ENCODE data around the gene STEEP1. TPM values are rescaled to one million over a fixed set of nuclear protein-coding genes. Genes with fewer than 3 reads are reported as not detected.

STEEP1 gene
- total RNA-seq (2021; ENCODE audit: unreplicated experiment) (28.2 TPM), Bru-seq, nascent RNA (percentile 65 among the genes with signal in this experiment), BruChase-seq, experiment 1, labeled RNA remaining after a 6-hour chase (percentile 80 among the genes with signal in this experiment), BruChase-seq, experiment 2, labeled RNA remaining after a 2-hour chase (percentile 65 among the genes with signal in this experiment)
- polyA plus RNA-seq (2012) = 20.4 and 27.1 TPM in 2 replicates
- long read RNA-seq, partial matches to known transcripts = 2 of 8 reads
- long read RNA-seq, other reads (novel, unspliced or antisense) = 2 of 8 reads

GRCh38 chrX:119565107-119565663 is at the start of gene STEEP1:
TSS of gene STEEP1 (minus strand) at chrX:119565409. CDS start at chrX:119565355, 54 bp downstream.
- ATAC-seq (peak; percentile 96), DNase-seq (ENCODE audit: low read depth, low spot score) (peak; percentile 86)
- Histone ChIP-seq H3K27me3 (ENCODE audit: insufficient read depth, low read length) (no peaks in the 10 kb centered on the region), H3K9me2 (ENCODE audit: insufficient read depth) (no peaks in the 10 kb centered on the region), H3K9ac (ENCODE audit: low read length) (peak within 1 kb of the TSS; percentile 70), H3K36me3 (ENCODE audit: control insufficient read depth in 1 of 2, insufficient read depth in 2 of 2, low read length in 2 of 2) (no peaks in the 10 kb centered on the region), H2AFZ (ENCODE audit: low read depth, low read length, poor library complexity, severe bottlenecking) (no peak within 1 kb of the TSS), H3K9me3 (ENCODE audit: control insufficient read depth in 1 of 2, insufficient read depth in 1 of 2, low read depth in 1 of 2, low read length in 2 of 2) (no peaks in the 10 kb centered on the region), H3K4me2 (ENCODE audit: low read length) (peak within 1 kb of the TSS; percentile 73), H3K4me3 (replicated peaks in 1 of 2; ENCODE audit: low read depth in 1 of 2, low read length in 2 of 2) (peak within 1 kb of the TSS; percentile 74 to 76), H3K27ac (ENCODE audit: low read depth, low read length) (no peak within 1 kb of the TSS), H3K79me2 (ENCODE audit: insufficient read depth, low read length) (peaks cover 20% of the 10 kb centered on the region), H4K20me1 (ENCODE audit: insufficient read depth) (no peaks in the 10 kb centered on the region), H3K4me1 (ENCODE audit: control insufficient read depth in 1 of 2, insufficient read depth in 2 of 2, low read length in 2 of 2) (no peaks in the 10 kb centered on the region)
- no TSS peak for BruUV-seq (replicated peaks)
- ChIA-PET POLR2A (interaction anchor here (1.1 kb wide), 1 partner anchor 9 kb away, joined by 8 read pairs; the partner anchor contains the start of gene UBE2A), CTCF (no interaction called here), RAD21 (ENCODE audit: low non-redundant PET in 1 of 2, low total read pairs in 2 of 2, uncharacterized antibody in 2 of 2, unreplicated experiment in 2 of 2) (no interaction called here)
- intact Hi-C loops (cut with micrococcal nuclease) = loop anchor here (1.0 kb wide), 1 partner anchor 9 kb away; the partner anchor contains the start of gene UBE2A
- TF ChIP-seq SP1 (IDR thresholded peaks at IDR 0.05; ENCODE audit: low read depth) (peak; percentile 78), REST (IDR thresholded peaks at IDR 0.05; ENCODE audit: low read depth) (no peak), YY1 (IDR thresholded peaks at IDR 0.05; ENCODE audit: extremely low read depth, insufficient replicate concordance, low read depth, low read length) (no peak), ZFX (IDR thresholded peaks at IDR 0.05) (no peak), EZH2 (IDR thresholded peaks at IDR 0.05) (no peak), CTCF (IDR thresholded peaks at IDR 0.05 in 2 of 3, conservative IDR thresholded peaks at IDR 0.05 in 1 of 3; ENCODE audit: borderline replicate concordance in 1 of 3, insufficient read depth in 1 of 3, low read depth in 2 of 3, low read length in 2 of 3) (no peak), MAX (IDR thresholded peaks at IDR 0.05) (peak; percentile 87), ZBTB33 (IDR thresholded peaks at IDR 0.05; ENCODE audit: extremely low read depth, insufficient replicate concordance, low read length) (no peak), RAD21 (IDR thresholded peaks at IDR 0.05; ENCODE audit: low read depth) (no peak), POLR2A (IDR thresholded peaks at IDR 0.05; ENCODE audit: borderline replicate concordance, extremely low read depth, insufficient read depth, insufficient read length) (no peak), EGR1 (IDR thresholded peaks at IDR 0.05; ENCODE audit: low read depth) (no peak), ZNF274 (IDR thresholded peaks at IDR 0.05; ENCODE audit: low read depth, low read length) (no peak), SIN3A (IDR thresholded peaks at IDR 0.05; ENCODE audit: low read depth) (peak; percentile 40; the same call in 1 of the 2 replicates), FOSL1 (IDR thresholded peaks at IDR 0.05; ENCODE audit: low read depth) (no peak), ELF1 (IDR thresholded peaks at IDR 0.05; ENCODE audit: borderline replicate concordance, low read depth) (peak; percentile 66; the same call in 1 of the 2 replicates), EZH2phosphoT487 (IDR thresholded peaks at IDR 0.05; ENCODE audit: borderline replicate concordance) (no peak), CBX3 (IDR thresholded peaks at IDR 0.05; ENCODE audit: low read depth) (peak; percentile 64), SRF (IDR thresholded peaks at IDR 0.05; ENCODE audit: low read depth) (peak; percentile 88), TCF7L2 (IDR thresholded peaks at IDR 0.05; ENCODE audit: borderline replicate concordance, extremely low read depth, insufficient read depth, insufficient read length) (no peak)
